ENCODE measurements around the gene ZNF784.
A peak's percentile ranks its signal among the peaks of the same experiment; 100 is the strongest.

The ZNF784 gene

GRCh38 chr19:55649268-55650125 is 25.1 kb upstream of the ZNF784 start:
- Histone ChIP-seq H3K4me3 (ENCODE audit: low read depth, low read length) (no peak overlapping the region; the same call in 1 of the 2 replicates), H3K4me1 (ENCODE audit: control insufficient read depth, insufficient read depth, low read length) (peaks cover 9% of the 10 kb centered on the region), H3K9me3 (ENCODE audit: control insufficient read depth, insufficient read depth, low read depth, low read length) (no peaks in the 10 kb centered on the region), H3K36me3 (ENCODE audit: control insufficient read depth in 2 of 2, insufficient read depth in 1 of 2, low read length in 2 of 2) (peaks cover 10 to 44% of the 10 kb centered on the region in 2 experiments; a peak in 2 of 3 replicates), H3K27ac (ENCODE audit: extremely low read depth, low read depth, low read length) (peak overlapping the region; percentile 93)
- ChIA-PET POLR2A (interaction anchor here (1.5 kb wide), 1 partner anchor 22 kb away, joined by 3 read pairs; no protein-coding TSS in a partner anchor), CTCF (interaction anchor here (0.6 to 1.7 kb wide), 7 partner anchors 13 to 506 kb away, joined by 3 to 7 read pairs (median 3); partner anchors contain the start of gene ZNF784)
- TF ChIP-seq PATZ1 (tag by site-specific recombination; IDR thresholded peaks at IDR 0.05): peak; percentile 14; the same call in 1 of the 2 replicates
- TF ChIP-seq ZNF37A (tag by site-specific recombination; IDR thresholded peaks at IDR 0.05): no peak
- TF ChIP-seq KLF1 (tag by site-specific recombination; IDR thresholded peaks at IDR 0.05): peak; percentile 60; the same call in 1 of the 2 replicates

- Histone ChIP-seq H3K4me1 (ENCODE audit: control insufficient read depth, insufficient read depth, low read length) (peaks cover 12% of the 10 kb centered on the region), H3K27ac (ENCODE audit: extremely low read depth, low read depth, low read length) (peak overlapping the region; percentile 93), H3K36me3 (ENCODE audit: control insufficient read depth in 2 of 2, insufficient read depth in 1 of 2, low read length in 2 of 2) (peaks cover 12 to 45% of the 10 kb centered on the region in 2 experiments; a peak in 2 of 3 replicates), H3K4me3 (ENCODE audit: low read depth, low read length) (peak overlapping the region; percentile 96), H3K9me3 (ENCODE audit: control insufficient read depth, insufficient read depth, low read depth, low read length) (no peaks in the 10 kb centered on the region)
- POLR2A ChIA-PET: interaction anchor here (1.5 kb wide), 1 partner anchor 23 kb away, joined by 3 read pairs; no protein-coding TSS in a partner anchor
- CTCF ChIA-PET: interaction anchor here (0.7 to 2.1 kb wide), 7 partner anchors 10 to 1221 kb away, joined by 3 to 7 read pairs (median 4); partner anchors contain the start of gene ZNF784
- no peak for TF ChIP-seq TCF7L2 (IDR thresholded peaks at IDR 0.05; ENCODE audit: borderline replicate concordance, low read depth, low read length)
- no peak for TF ChIP-seq ZFP69B (tag by site-specific recombination; IDR thresholded peaks at IDR 0.05)
- TF ChIP-seq ZFP3 (tag by site-specific recombination; IDR thresholded peaks at IDR 0.05; ENCODE audit: low read depth): no peak
- no peak for TF ChIP-seq ZNF341 (tag by site-specific recombination; IDR thresholded peaks at IDR 0.05; ENCODE audit: low read depth)
- TF ChIP-seq ZNF138 (tag by site-specific recombination; IDR thresholded peaks at IDR 0.05; ENCODE audit: borderline replicate concordance): no peak
- no peak for TF ChIP-seq ZNF747 (tag by site-specific recombination; IDR thresholded peaks at IDR 0.05)
- no peak for TF ChIP-seq ZNF202 (tag by site-specific recombination; IDR thresholded peaks at IDR 0.05; ENCODE audit: borderline replicate concordance)
- peak; percentile 22; the same call in 1 of the 2 replicates for TF ChIP-seq GLIS2 (tag by site-specific recombination; IDR thresholded peaks at IDR 0.05)
- no peak for TF ChIP-seq PRDM2 (tag by site-specific recombination; IDR thresholded peaks at IDR 0.05; ENCODE audit: borderline replicate concordance)
- TF ChIP-seq BCL11A (tag by site-specific recombination; IDR thresholded peaks at IDR 0.05; ENCODE audit: low read depth): no peak
- TF ChIP-seq KLF7 (tag by site-specific recombination; IDR thresholded peaks at IDR 0.05; ENCODE audit: borderline replicate concordance): 0 out of 2 replicates have a peak, but pooled peaks have one; percentile 0
- no peak for TF ChIP-seq KLF1 (tag by site-specific recombination; IDR thresholded peaks at IDR 0.05)
- no peak for TF ChIP-seq IKZF3 (tag by site-specific recombination; IDR thresholded peaks at IDR 0.05)
- no peak for TF ChIP-seq ZNF16 (tag by site-specific recombination; IDR thresholded peaks at IDR 0.05; ENCODE audit: low read depth)
- no peak for TF ChIP-seq TSHZ1 (tag by site-specific recombination; IDR thresholded peaks at IDR 0.05; ENCODE audit: borderline replicate concordance)
- no peak for TF ChIP-seq ZNF37A (tag by site-specific recombination; IDR thresholded peaks at IDR 0.05)
- TF ChIP-seq ZSCAN16 (tag by site-specific recombination; IDR thresholded peaks at IDR 0.05): no peak
- 0 out of 2 replicates have a peak, but pooled peaks have one; percentile 2 for TF ChIP-seq FEZF1 (tag by site-specific recombination; IDR thresholded peaks at IDR 0.05)
- TF ChIP-seq ZBTB21 (tag by site-specific recombination; IDR thresholded peaks at IDR 0.05): no peak
These were observed 24.4 kb upstream of the ZNF784 start for GRCh38 chr19:55648585-55649267.
